ENCODE measurements around the gene XRRA1.
"Not testable (repeated sequence)": the region's sequence is repeated elsewhere in the genome, so short reads cannot be mapped to it uniquely, and the experiment has no call there.

The XRRA1 gene

GRCh38 chr11:74895340-74896116 lies 53.4 kb downstream of the XRRA1 start:
- no peak for DNase-seq

GRCh38 chr11:74893015-74893414 lies 55.9 kb downstream of the XRRA1 start:
- DNase-seq: not testable (repeated sequence)

GRCh38 chr11:74877132-74877531 lies 71.8 kb downstream of the XRRA1 start:
- no peak for DNase-seq

- DNase-seq: no peak
Measured at GRCh38 chr11:74871037-74871436, 77.9 kb downstream of the XRRA1 start.

- DNase-seq: peak; percentile 60 to 61
Measured at GRCh38 chr11:74870485-74870884, 78.4 kb downstream of the XRRA1 start.

GRCh38 chr11:74866557-74866956 lies 82.3 kb downstream of the XRRA1 start:
- DNase-seq: no peak

GRCh38 chr11:74863410-74863809 lies 85.5 kb downstream of the XRRA1 start:
- no peak for DNase-seq

GRCh38 chr11:74860743-74861142 lies 88.1 kb downstream of the XRRA1 start:
- DNase-seq: no peak

- DNase-seq: no peak
Measured at GRCh38 chr11:74853223-74853622, 95.7 kb downstream of the XRRA1 start.

GRCh38 chr11:74849525-74850391 lies 99.1 kb downstream of the XRRA1 start:
- no peak for DNase-seq

GRCh38 chr11:74847895-74848294 lies 101.0 kb downstream of the XRRA1 start:
- no peak for DNase-seq

- peak in 1 of 2 experiments; percentile 15 for DNase-seq
Measured at GRCh38 chr11:74847395-74847794, 101.5 kb downstream of the XRRA1 start.

- no peak for DNase-seq
Measured at GRCh38 chr11:74846770-74847169, 102.1 kb downstream of the XRRA1 start.

GRCh38 chr11:74845978-74846517 lies 102.8 kb downstream of the XRRA1 start:
- no peak for DNase-seq

GRCh38 chr11:74844865-74845264 lies 104.0 kb downstream of the XRRA1 start:
- DNase-seq: no peak

GRCh38 chr11:74844072-74844471 lies 104.8 kb downstream of the XRRA1 start:
- DNase-seq: no peak

GRCh38 chr11:74842967-74843366 lies 105.9 kb downstream of the XRRA1 start:
- no peak for DNase-seq

- DNase-seq: no peak
Measured at GRCh38 chr11:74840486-74840885, 108.4 kb downstream of the XRRA1 start.

GRCh38 chr11:74839971-74840370 lies 108.9 kb downstream of the XRRA1 start:
- no peak for DNase-seq

GRCh38 chr11:74839446-74839845 lies 109.4 kb downstream of the XRRA1 start:
- DNase-seq: no peak

GRCh38 chr11:74838188-74838587 lies 110.7 kb downstream of the XRRA1 start:
- DNase-seq: no peak

- no peak for DNase-seq
Measured at GRCh38 chr11:74837191-74837590, 111.7 kb downstream of the XRRA1 start.

GRCh38 chr11:74826901-74827300 lies 122.0 kb downstream of the XRRA1 start:
- DNase-seq: no peak

GRCh38 chr11:74825596-74825995 lies 123.3 kb downstream of the XRRA1 start:
- DNase-seq: not testable (repeated sequence)

Measured in AML-193 (cell line).